GF-D8 (cell line): ENCODE data around the gene RAD17.
"Not testable (repeated sequence)": the region's sequence is repeated elsewhere in the genome, so short reads cannot be mapped to it uniquely, and the experiment has no call there.

ENCODE experiments used
- DNase-seq: peaks from one replicate; lab custom pipeline; 2025; lab: John Stamatoyannopoulos, UW

RAD17 gene

GRCh38 chr5:69378376-69378775 is 8.8 kb downstream of the RAD17 start:
- DNase-seq: no peak

GRCh38 chr5:69404659-69405330 is 35.2 kb downstream of the RAD17 start:
- no peak for DNase-seq

- DNase-seq: no peak
Measured at GRCh38 chr5:69414885-69415583, 45.4 kb downstream of the RAD17 start, which contains the start of gene MARVELD2. TSS of gene MARVELD2 (plus strand) at chr5:69415116. CDS start at chr5:69419386, 4,270 bp downstream.

GRCh38 chr5:69415584-69415958 is 46.0 kb downstream of the RAD17 start:
- DNase-seq: no peak

- no peak for DNase-seq
Measured at GRCh38 chr5:69416180-69416579, 46.6 kb downstream of the RAD17 start.

GRCh38 chr5:69416699-69417098 is 47.1 kb downstream of the RAD17 start:
- no peak for DNase-seq

GRCh38 chr5:69418554-69418953 is 48.9 kb downstream of the RAD17 start:
- no peak for DNase-seq

- DNase-seq: no peak
Measured at GRCh38 chr5:69431424-69432303, 62.0 kb downstream of the RAD17 start.

GRCh38 chr5:69432412-69433206 is 63.0 kb downstream of the RAD17 start:
- no peak for DNase-seq

GRCh38 chr5:69435276-69435884 is 65.8 kb downstream of the RAD17 start:
- DNase-seq: not testable (repeated sequence)

- DNase-seq: no peak
Measured at GRCh38 chr5:69444127-69444754, 74.6 kb downstream of the RAD17 start.

GRCh38 chr5:69449511-69449910 is 79.9 kb downstream of the RAD17 start:
- DNase-seq: no peak

GRCh38 chr5:69450116-69450515 is 80.5 kb downstream of the RAD17 start:
- DNase-seq: no peak

GRCh38 chr5:69450527-69450926 is 80.9 kb downstream of the RAD17 start:
- not testable (repeated sequence) for DNase-seq

- no peak for DNase-seq
Measured at GRCh38 chr5:69451941-69452647, 82.5 kb downstream of the RAD17 start.

GRCh38 chr5:69453487-69453886 is 83.9 kb downstream of the RAD17 start:
- not testable (repeated sequence) for DNase-seq

GRCh38 chr5:69454460-69455249 is 85.0 kb downstream of the RAD17 start:
- no peak for DNase-seq

GRCh38 chr5:69455428-69455988 is 85.9 kb downstream of the RAD17 start:
- DNase-seq: not testable (repeated sequence)

GRCh38 chr5:69462170-69462569 is 92.6 kb downstream of the RAD17 start:
- no peak for DNase-seq
